ENCODE results near the gene RNU7-1. TPM values are rescaled to one million over a fixed set of nuclear protein-coding genes. Genes with fewer than 3 reads are reported as not detected.

Gene RNU7-1
- total and polyA plus RNA-seq, 2 of the 4 experiments (the other 2 are of a cell fraction) = not detected

DNA sequence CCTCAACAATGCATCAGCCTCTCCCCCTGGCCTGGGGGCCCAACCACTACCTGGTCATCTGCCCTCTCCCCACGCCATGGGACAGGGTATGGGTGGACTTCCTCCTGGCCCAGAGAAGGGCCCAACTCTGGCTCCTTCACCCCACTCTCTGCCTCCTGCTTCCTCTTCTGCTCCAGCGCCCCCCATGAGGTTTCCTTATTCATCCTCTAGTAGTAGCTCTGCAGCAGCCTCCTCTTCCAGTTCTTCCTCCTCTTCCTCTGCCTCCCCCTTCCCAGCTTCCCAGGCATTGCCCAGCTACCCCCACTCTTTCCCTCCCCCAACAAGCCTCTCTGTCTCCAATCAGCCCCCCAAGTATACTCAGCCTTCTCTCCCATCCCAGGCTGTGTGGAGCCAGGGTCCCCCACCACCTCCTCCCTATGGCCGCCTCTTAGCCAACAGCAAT lies 7.4 kb upstream of the RNU7-1 start:
- Histone ChIP-seq H3K4me3 (ENCODE audit: insufficient read depth, low read depth, low read length) (no peak overlapping the region), H2AFZ (replicated peaks; ENCODE audit: low read length, poor library complexity) (no peak overlapping the region), H3K36me3 (ENCODE audit: control insufficient read depth, insufficient read depth, low read length) (peaks cover 57% of the 10 kb centered on the region), H3K14ac (replicated peaks; ENCODE audit: low read depth, low read length) (no peak overlapping the region), H4K8ac (ENCODE audit: low read depth in 2 of 2, low read length in 2 of 2) (no peak overlapping the region), H3K18ac (ENCODE audit: low read depth, low read length) (no peak overlapping the region), H3K23ac (ENCODE audit: low read depth, low read length) (no peak overlapping the region), H2BK5ac (ENCODE audit: low read depth, low read length, poor library complexity, severe bottlenecking) (no peak overlapping the region), H3K56ac (ENCODE audit: extremely low read depth, insufficient read depth, low read length) (no peak overlapping the region), H2AK9ac (replicated peaks; ENCODE audit: low read depth, low read length, poor library complexity) (peak overlapping the region; percentile 58), H3K4ac (ENCODE audit: low read depth, low read length) (no peak overlapping the region), H3K4me2 (ENCODE audit: low read depth, low read length) (no peak overlapping the region), H2BK120ac (ENCODE audit: low read depth, low read length) (no peak overlapping the region), H3K9me1 (ENCODE audit: insufficient read depth, low read length) (peaks cover 5% of the 10 kb centered on the region; the same call in 1 of the 2 replicates), H3K4me1 (ENCODE audit: control insufficient read depth, insufficient read depth, low read length) (peaks cover 9% of the 10 kb centered on the region), H4K5ac (ENCODE audit: low read depth, low read length) (no peak overlapping the region), H4K20me1 (ENCODE audit: insufficient read depth, low read length) (peaks cover 37% of the 10 kb centered on the region), H3K27ac (ENCODE audit: insufficient read depth, low read length) (no peak overlapping the region), H4K91ac (ENCODE audit: insufficient read depth, low read depth, low read length) (no peak overlapping the region), H3K9me3 (ENCODE audit: control insufficient read depth, insufficient read depth, low read length) (no peaks in the 10 kb centered on the region), H2BK20ac (ENCODE audit: low read depth, low read length) (no peak overlapping the region), H3K79me1 (ENCODE audit: low read depth in 1 of 2, low read length in 2 of 2) (peaks cover 13 to 70% of the 10 kb centered on the region in 2 experiments; a peak in 3 of 4 replicates), H3K27me3 (ENCODE audit: control insufficient read depth, insufficient read depth, low read length) (no peaks in the 10 kb centered on the region), H2BK15ac (ENCODE audit: low read depth, low read length) (no peak overlapping the region), H2AK5ac (ENCODE audit: low read depth, low read length) (no peak overlapping the region), H3K9ac (ENCODE audit: low read depth, low read length) (no peak overlapping the region)
- intact Hi-C loops (cut with micrococcal nuclease) = no loop called here
- dilution Hi-C loops (cut with HindIII; ENCODE audit: low sequenced_read_pairs, unreplicated experiment) = no loop called here
- TF ChIP-seq, protein P1, sequence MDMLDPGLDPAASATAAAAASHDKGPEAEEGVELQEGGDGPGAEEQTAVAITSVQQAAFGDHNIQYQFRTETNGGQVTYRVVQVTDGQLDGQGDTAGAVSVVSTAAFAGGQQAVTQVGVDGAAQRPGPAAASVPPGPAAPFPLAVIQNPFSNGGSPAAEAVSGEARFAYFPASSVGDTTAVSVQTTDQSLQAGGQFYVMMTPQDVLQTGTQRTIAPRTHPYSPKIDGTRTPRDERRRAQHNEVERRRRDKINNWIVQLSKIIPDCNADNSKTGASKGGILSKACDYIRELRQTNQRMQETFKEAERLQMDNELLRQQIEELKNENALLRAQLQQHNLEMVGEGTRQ (IDR thresholded peaks at IDR 0.05; ENCODE audit: low read depth, low read length) = no peak
- TF ChIP-seq CTCF (conservative IDR thresholded peaks at IDR 0.05; ENCODE audit: low read depth, low read length) (no peak), MXI1 (IDR thresholded peaks at IDR 0.05; ENCODE audit: borderline replicate concordance, low read depth, low read length) (no peak)
- no TSS peak for BruUV-seq (replicated peaks)
- ChIA-PET POLR2A (ENCODE audit: unreplicated experiment) (no interaction called here), CTCF (no interaction called here)
- DNase-seq (no peak), ATAC-seq (ENCODE audit: low read depth) (no peak)
- 100% methylated on average over 1 of the region's 3 CpGs; no CpG with 5 or more reads in 1 of the 2 experiments for WGBS, 2 experiments (ENCODE audit: extremely low coverage in 2 of 2, insufficient read length in 1 of 2)
- in situ Hi-C loops (cut with MboI; ENCODE audit: low sequenced_read_pairs) = no loop called here

Data from IMR-90 (cell line).